22Rv1 (cell line): Measurements from ENCODE around the gene CLASP2.

Experiments
- CTCF ChIP-seq: fragments of 450-650 bp; IDR thresholded peaks from 2 replicates; pipeline ENCODE4 v1.5.1; 2017; ENCODE audit warnings: mild to moderate bottlenecking
- ZFX ChIP-seq: fragments of 450-650 bp; IDR thresholded peaks from 2 replicates; pipeline ENCODE4 v1.6.1; 2017; ENCODE audit warnings: antibody characterized with exemption, borderline replicate concordance

GRCh38 chr3:33490641-33491241, 227.3 kb downstream of the CLASP2 start:
- TF ChIP-seq CTCF = no peak
- TF ChIP-seq ZFX = no peak
